ENCODE data around the gene ANKRD44.

DNA sequence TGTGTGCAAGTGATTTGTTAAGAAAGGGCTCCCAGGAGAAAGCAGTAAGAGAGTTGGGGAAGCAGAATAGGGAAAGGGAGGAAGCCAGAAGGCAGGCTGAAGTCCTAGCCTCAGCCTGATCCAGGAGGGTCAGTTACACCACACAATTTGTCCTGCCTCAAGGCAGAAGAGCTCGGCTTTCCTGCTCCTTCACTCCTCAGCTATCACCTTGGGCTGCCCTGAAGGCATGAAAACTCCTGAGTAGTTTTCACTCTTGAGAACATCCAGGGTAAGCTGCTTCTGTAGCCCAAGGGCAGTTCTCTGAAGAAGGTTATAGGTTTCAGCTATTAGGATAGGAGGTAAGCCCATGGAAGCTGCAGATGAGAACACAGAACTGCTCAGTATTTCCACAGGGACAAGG lies 47.4 kb upstream of the ANKRD44 start:
- TF ChIP-seq, protein P1, sequence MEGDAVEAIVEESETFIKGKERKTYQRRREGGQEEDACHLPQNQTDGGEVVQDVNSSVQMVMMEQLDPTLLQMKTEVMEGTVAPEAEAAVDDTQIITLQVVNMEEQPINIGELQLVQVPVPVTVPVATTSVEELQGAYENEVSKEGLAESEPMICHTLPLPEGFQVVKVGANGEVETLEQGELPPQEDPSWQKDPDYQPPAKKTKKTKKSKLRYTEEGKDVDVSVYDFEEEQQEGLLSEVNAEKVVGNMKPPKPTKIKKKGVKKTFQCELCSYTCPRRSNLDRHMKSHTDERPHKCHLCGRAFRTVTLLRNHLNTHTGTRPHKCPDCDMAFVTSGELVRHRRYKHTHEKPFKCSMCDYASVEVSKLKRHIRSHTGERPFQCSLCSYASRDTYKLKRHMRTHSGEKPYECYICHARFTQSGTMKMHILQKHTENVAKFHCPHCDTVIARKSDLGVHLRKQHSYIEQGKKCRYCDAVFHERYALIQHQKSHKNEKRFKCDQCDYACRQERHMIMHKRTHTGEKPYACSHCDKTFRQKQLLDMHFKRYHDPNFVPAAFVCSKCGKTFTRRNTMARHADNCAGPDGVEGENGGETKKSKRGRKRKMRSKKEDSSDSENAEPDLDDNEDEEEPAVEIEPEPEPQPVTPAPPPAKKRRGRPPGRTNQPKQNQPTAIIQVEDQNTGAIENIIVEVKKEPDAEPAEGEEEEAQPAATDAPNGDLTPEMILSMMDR (IDR thresholded peaks at IDR 0.05; ENCODE audit: borderline replicate concordance, extremely low read depth, low read length, poor library complexity, severe bottlenecking), result no peak
- no peak for TF ChIP-seq EZH2 (IDR thresholded peaks at IDR 0.05; ENCODE audit: borderline replicate concordance, low read depth, low read length, severe bottlenecking)
